DMS 273 (cell line): ENCODE data around the gene ABAT.
A peak's percentile ranks its signal among the peaks of the same experiment; 100 is the strongest.

Source experiments
- DNase-seq: peaks from one replicate; lab custom pipeline; 2025; ENCODE audit not compliant: unreplicated experiment; lab: John Stamatoyannopoulos, UW

The ABAT gene

DNA sequence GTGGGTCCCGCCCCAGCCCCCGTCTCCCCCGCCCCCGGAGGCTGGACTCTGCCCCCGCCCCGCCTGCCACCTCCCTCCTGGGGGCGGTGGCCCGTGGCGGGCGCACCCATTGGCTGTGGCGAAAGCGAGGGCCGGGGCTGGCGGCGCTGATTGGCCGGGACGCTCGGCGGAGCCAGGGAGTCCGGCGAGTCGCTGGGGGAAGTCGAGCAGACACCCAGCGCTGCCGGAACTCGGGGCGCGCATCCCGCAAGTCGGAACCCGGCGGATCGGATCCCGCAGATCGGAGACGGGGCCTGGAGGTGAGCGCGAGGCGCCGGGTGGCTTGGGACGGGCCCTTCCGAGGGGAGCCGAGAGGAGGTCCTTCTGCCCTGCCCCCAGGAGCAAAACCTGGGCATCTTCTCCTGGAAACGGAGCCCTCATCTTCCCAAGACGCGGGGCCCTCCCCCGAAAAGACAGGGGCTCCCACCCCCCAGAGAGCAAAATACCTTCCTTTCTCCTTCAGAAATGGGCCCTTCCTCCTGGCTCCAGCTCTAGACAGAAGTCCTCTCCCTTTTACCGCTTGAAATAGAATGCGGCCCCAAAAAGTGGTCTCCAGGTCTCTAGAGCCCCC, at the start of gene ABAT:
Gene ABAT, plus strand, starts transcription at position 205 of the 610 bp plus-strand sequence. CDS start 61,123 bp downstream, outside the sequence.
- DNase-seq = peak; percentile 93

GRCh38 chr16:8625491-8626087, 48.8 kb upstream of the ABAT start:
- DNase-seq = no peak

- DNase-seq = no peak
Observed at GRCh38 chr16:8626946-8627345, 47.5 kb upstream of the ABAT start.

DNA sequence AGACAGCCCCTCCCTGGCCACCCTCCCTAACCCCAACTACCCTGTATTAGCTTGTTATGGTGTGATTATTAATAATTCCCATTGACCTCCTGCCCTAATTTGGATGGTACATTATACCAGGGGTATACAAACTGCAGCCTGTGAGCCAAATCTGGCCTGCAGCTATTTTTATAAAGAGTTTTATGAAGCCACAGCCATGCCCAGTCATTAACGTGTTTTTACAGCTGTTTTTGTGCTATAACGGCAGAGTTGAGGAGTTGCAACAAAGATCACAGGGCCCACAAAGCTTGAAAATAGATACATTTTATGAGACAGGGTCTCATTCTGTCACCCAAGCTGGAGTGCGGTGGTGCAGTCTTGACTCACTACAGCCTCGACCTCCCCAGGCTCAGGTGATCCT, 47.0 kb upstream of the ABAT start:
- DNase-seq = no peak

DNA sequence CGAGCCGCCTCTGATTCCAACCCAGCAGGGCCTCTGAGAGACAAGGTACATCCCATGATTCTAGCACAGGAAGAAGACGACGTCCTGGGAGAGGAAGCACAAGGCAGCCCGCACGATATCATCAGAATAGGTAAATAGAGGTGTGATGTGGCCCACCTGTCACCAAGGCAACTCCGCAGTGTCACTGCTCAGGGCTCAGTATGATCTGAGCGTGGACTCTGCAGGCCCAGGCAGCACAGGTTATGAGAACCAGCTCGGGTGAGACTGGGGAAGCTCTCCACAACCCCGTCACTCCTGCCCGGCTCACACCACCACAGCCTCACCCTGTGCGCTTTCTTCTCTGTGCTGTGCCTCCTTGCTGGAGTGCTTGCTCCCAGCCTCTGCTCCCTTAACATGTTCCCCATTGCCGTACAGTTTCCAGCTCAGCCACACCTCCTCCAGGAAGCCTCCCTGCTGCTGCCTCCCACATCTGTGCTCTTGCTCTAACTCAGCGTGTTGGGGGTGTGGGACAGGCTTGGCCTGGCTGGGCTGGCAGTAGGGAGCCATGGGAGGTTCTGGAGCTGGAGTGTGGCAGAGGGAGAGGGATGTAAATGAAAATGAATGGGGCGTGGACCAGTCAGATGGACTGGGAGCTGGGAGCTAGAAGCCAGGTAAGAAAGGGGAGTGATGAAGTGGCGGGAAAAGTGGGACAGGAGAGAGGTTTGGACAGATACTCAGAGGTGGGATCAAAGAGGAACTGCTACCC, 45.3 kb upstream of the ABAT start:
- DNase-seq = no peak

DNA sequence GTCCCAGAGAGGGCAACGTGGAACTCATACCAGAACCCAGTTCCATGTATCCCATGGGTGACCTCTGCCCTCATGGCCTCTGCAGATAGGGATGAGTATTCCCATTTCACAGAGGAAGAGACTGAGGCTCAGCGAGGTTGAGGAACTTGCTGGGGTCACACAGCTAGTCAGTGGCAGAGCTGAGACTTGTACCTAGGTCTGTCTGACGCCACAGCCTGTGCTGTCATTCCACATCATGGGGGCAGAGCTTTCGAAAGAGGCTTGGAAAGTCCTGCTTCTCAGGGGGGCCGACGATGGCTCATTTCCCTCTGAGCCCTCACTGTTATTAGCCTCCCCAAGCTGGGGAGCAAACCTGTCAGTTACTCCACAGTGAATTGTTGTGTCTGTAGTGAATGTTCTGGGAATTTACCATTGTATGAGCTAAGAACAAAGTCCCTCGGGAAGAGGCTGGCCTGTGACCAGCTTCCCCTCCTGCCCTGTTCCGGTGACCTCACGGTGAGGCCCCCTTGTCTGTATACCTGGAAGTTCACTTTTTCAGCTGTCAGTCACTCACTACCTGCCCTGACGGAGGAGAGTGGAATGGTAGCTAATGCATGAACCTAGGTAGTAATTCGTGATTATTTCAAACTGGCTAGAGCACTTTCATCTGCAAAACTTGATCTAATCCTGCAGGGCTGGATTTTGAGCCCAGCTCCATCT, 44.0 kb upstream of the ABAT start:
- no peak for DNase-seq

GRCh38 chr16:8631373-8631772, 43.0 kb upstream of the ABAT start:
- no peak for DNase-seq

DNA sequence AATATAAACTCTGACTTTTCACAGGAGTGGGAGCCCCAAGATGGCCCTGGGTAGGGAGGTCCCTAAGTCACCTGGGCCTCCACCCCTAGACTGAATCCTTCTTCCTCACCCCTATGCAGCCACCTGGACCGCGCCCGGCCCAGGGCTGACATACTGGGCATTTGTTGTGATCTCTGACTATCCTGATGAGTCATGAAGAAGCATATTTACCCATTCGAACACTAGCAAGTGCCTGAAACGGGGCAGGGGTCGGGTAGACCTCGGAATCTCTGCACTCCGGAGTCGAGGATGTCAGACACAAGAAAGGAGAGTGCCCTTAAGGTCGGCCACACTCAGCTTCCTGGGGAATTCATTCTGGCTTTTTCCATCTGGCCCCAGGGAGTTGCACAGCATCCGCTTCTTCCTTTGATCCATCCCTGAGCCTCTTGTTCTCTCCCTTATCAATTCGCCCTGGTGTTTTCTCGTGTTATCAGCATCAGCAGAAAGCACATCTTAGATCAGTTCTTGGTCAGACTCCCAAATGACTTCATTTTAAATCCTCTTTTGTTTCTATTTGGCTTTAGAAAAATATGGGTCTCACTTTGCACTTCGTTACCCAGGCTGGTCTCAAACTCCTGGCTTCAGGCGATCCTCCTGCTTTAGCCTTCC, 42.5 kb upstream of the ABAT start:
- DNase-seq = no peak

GRCh38 chr16:8632675-8633182, 41.7 kb upstream of the ABAT start:
- DNase-seq = no peak

DNA sequence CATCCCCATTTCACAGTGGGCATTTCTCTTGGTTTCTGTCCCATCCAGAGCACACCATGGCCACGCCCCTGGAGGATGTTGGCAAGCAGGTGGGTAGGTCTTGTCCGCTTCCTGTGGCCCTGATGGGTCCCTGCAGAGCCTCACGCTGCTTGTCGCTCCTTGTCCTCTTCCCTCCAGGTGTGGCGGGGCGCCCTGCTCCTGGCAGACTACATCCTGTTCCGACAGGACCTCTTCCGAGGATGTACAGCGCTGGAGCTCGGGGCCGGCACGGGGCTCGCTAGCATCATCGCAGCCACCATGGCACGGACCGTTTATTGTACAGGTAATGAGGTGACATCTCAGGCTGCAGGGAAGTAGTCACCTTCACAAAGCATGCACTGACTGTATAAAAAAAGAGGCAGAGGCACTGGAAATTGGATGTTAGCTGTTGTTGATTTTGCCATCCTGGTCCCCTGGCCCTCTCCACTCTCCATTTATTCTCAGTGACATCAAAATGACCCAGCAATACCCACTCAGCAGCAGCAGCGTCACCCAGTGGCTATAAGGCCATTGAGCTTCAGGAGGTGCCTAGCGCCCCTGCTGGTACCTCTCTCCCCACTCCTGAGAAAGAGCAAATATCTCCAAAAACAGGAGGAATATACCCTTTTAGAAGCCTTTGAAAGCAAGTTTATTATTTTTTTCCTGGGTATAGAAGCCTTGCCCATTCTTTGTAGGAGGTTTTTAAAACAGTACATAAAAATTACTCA, 39.3 kb upstream of the ABAT start:
- DNase-seq = peak; percentile 10

GRCh38 chr16:8639694-8640093, 34.7 kb upstream of the ABAT start:
- no peak for DNase-seq

GRCh38 chr16:8641671-8642070, 32.7 kb upstream of the ABAT start:
- DNase-seq = no peak

DNA sequence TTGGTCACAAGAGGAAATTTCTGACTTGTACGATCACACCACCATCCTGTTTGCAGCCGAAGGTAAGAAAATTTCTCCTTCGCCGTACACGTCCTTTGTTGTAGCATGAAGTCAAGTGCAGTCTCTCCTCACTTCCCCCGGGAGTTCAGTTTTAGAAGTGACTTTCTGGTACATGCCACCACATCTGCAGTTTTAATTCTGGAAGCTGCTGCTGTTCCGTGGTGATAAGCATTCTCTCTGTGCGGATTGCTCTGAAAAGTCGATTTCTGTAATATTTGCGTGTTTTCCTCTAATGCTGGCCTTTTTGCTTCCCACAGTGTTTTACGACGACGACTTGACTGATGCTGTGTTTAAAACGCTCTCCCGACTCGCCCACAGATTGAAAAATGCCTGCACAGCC, 32.3 kb upstream of the ABAT start:
- DNase-seq = no peak

- DNase-seq = no peak
Observed at GRCh38 chr16:8644211-8645140, 29.9 kb upstream of the ABAT start.

DNA sequence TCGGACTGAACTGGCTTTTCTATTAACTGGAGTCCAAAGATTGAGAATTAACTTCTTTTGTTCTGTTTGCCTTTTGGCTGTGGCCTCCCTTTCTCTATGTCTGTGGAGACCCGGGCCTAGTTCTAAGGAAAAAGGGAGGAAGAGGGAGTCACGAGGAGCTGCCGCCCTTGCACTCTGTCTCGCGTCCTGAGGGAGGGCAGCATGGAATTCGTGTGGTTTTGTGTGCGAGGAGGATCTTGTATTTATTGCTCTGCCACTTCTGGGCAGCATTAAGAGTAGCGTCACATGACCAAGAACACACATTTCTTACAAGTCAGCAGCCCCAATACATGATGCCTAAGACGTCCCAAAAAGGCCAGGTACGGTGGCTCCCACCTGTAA, 29.3 kb upstream of the ABAT start:
- DNase-seq = no peak

DNA sequence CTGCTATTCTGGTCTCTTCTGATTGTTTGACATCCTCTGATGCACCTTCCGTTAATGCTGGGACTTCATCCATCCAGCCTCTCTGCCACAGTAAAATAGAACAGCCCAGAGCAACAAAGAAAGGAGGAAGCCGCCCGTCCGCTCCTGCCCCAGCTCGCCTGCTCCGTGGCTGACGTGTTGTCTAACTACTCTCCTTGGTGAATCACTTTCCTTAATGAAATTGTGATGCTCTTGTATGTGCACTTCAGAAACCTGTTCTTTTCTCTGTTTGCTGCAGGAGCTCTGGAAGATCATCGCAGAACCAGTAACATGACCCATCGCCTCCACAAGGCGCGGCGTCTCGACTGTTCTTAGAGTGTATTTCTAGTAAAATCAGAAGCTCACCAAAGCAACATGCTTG, 28.6 kb upstream of the ABAT start:
- DNase-seq = no peak

GRCh38 chr16:8646326-8647053, 27.9 kb upstream of the ABAT start:
- DNase-seq = no peak

- DNase-seq = no peak
Observed at GRCh38 chr16:8647721-8648318, 26.6 kb upstream of the ABAT start.
